Hepatocyte (in vitro differentiated cells): Measurements from ENCODE around the gene ELOA.

Experiments
- EZH2 ChIP-seq: fragments of 200-600 bp; sonication (generic); IDR thresholded peaks from 2 replicates; pipeline ENCODE4 v1.6.1; 2016; ENCODE audit warnings: antibody characterized with exemption, mild to moderate bottlenecking, borderline replicate concordance
- EZH2phosphoT487 ChIP-seq: fragments of 200-600 bp; sonication (generic); IDR thresholded peaks from one replicate; pipeline ENCODE4 v1.6.1; 2018; ENCODE audit warnings: antibody characterized with exemption, mild to moderate bottlenecking, low read depth, moderate library complexity; ENCODE audit not compliant: unreplicated experiment, severe bottlenecking
- TF ChIP-seq, protein P1 (sequence below): fragments of 200-600 bp; sonication (generic); IDR thresholded peaks from 2 replicates; pipeline ENCODE4 v1.5.1; 2016; ENCODE audit warnings: antibody characterized with exemption, mild to moderate bottlenecking; ENCODE audit not compliant: poor library complexity

DNA sequence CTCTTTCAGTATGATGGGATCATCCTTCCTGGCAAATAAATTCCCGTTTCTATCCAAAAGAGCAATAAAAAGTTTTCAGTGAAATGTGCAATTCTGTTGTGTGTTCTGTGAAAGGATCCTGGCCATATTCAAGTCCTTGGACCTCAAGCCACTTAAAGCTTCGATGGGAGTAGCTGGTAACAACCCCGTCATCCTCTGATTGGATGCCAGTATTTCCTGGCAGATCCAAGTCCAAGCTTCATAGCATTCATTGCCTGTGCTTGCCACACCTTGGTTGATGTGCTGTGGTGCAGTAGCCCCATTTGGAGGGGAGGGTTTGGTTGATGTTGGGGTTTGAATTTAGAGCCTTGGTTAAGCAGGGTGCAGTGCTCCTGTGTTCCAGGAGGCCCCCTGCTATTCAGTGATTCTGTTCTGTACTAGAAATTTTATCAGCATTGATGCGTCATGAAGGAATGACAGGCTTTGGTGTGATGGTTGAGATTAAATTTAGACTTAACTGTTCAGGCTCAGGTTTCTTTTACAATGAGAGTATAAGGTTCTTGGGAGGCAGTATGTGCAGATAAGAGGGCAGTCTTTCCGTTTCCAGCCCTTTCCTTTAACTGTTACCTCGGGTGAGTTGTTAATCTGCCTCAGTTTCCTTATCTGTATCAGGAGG, 46.8 kb upstream of the ELOA start:
- TF ChIP-seq, protein P1, sequence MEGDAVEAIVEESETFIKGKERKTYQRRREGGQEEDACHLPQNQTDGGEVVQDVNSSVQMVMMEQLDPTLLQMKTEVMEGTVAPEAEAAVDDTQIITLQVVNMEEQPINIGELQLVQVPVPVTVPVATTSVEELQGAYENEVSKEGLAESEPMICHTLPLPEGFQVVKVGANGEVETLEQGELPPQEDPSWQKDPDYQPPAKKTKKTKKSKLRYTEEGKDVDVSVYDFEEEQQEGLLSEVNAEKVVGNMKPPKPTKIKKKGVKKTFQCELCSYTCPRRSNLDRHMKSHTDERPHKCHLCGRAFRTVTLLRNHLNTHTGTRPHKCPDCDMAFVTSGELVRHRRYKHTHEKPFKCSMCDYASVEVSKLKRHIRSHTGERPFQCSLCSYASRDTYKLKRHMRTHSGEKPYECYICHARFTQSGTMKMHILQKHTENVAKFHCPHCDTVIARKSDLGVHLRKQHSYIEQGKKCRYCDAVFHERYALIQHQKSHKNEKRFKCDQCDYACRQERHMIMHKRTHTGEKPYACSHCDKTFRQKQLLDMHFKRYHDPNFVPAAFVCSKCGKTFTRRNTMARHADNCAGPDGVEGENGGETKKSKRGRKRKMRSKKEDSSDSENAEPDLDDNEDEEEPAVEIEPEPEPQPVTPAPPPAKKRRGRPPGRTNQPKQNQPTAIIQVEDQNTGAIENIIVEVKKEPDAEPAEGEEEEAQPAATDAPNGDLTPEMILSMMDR: no peak
- TF ChIP-seq EZH2phosphoT487: no peak
- no peak for TF ChIP-seq EZH2
